ENCODE data around the gene ATG16L2. TPM values are rescaled to one million over a fixed set of nuclear protein-coding genes. Genes with fewer than 3 reads are reported as not detected.
A peak's percentile ranks its signal among the peaks of the same experiment; 100 is the strongest.
"Not testable (repeated sequence)": the region's sequence is repeated elsewhere in the genome, so short reads cannot be mapped to it uniquely, and the experiment has no call there.

ATG16L2 gene
- total and polyA plus RNA-seq, 3 donors from 2014 or later = 16.2 to 39.5 (median 33.8) TPM

GRCh38 chr11:72826942-72827480, 12.8 kb downstream of the ATG16L2 start:
- TF ChIP-seq CTCF (IDR thresholded peaks at IDR 0.05) (no peak), POLR2A (IDR thresholded peaks at IDR 0.05) (no peak)
- no peaks in the 10 kb centered on the region for H3K27me3 ChIP-seq
- H3K4me1 ChIP-seq = peaks cover 10% of the 10 kb centered on the region
- intact Hi-C loops (cut with DNase I; ENCODE audit: low total_unique reads) = no loop called here
- H3K27ac ChIP-seq = no peak overlapping the region
- WGBS, 2 donors = 93 to 96% methylated on average over 8 of the region's 8 CpGs
- H3K9me3 ChIP-seq = no peaks in the 10 kb centered on the region
- no peak overlapping the region for H3K4me3 ChIP-seq
- H3K36me3 ChIP-seq (ENCODE audit: low read depth, missing control alignments) = no peaks in the 10 kb centered on the region
- DNase-seq = no peak

- H3K4me3 ChIP-seq; intact Hi-C loops (cut with DNase I; ENCODE audit: low total_unique reads); DNase-seq; H3K27me3 ChIP-seq; H3K9me3 ChIP-seq; H3K36me3 ChIP-seq (ENCODE audit: low read depth, missing control alignments): not testable (repeated sequence)
- peaks cover 17% of the 10 kb centered on the region for H3K4me1 ChIP-seq
- 81 to 84% methylated on average over 11 of the region's 11 CpGs for WGBS, 2 donors
- H3K27ac ChIP-seq = peak overlapping the region; percentile 7 to 72
Observed at GRCh38 chr11:72827656-72828055, 13.4 kb downstream of the ATG16L2 start.

GRCh38 chr11:72828081-72828567, 13.9 kb downstream of the ATG16L2 start:
- H3K4me3 ChIP-seq = no peak overlapping the region
- H3K9me3 ChIP-seq = no peaks in the 10 kb centered on the region
- intact Hi-C loops (cut with DNase I; ENCODE audit: low total_unique reads) = no loop called here
- no peaks in the 10 kb centered on the region for H3K27me3 ChIP-seq
- peak overlapping the region; percentile 7 to 72 for H3K27ac ChIP-seq
- TF ChIP-seq CTCF (IDR thresholded peaks at IDR 0.05) (no peak), POLR2A (IDR thresholded peaks at IDR 0.05) (no peak)
- DNase-seq = no peak
- peaks cover 20% of the 10 kb centered on the region for H3K4me1 ChIP-seq
- no peaks in the 10 kb centered on the region for H3K36me3 ChIP-seq (ENCODE audit: low read depth, missing control alignments)
- 46 to 58% methylated on average over 11 of the region's 11 CpGs for WGBS, 2 donors

GRCh38 chr11:72828692-72829101, 14.5 kb downstream of the ATG16L2 start:
- DNase-seq = no peak
- Histone ChIP-seq H3K4me1 (peaks cover 26% of the 10 kb centered on the region), H3K4me3 (no peak overlapping the region), H3K27me3 (no peaks in the 10 kb centered on the region), H3K9me3 (no peaks in the 10 kb centered on the region), H3K27ac (peak overlapping the region; percentile 7 to 72), H3K36me3 (ENCODE audit: low read depth, missing control alignments) (no peaks in the 10 kb centered on the region)
- intact Hi-C loops (cut with DNase I; ENCODE audit: low total_unique reads) = no loop called here
- no peak for TF ChIP-seq CTCF (IDR thresholded peaks at IDR 0.05)
- TF ChIP-seq POLR2A (IDR thresholded peaks at IDR 0.05) = no peak
- 68 to 88% methylated on average over 5 to 7 of the region's 7 CpGs for WGBS, 2 donors

- H3K4me3 ChIP-seq = no peak overlapping the region
- intact Hi-C loops (cut with DNase I; ENCODE audit: low total_unique reads) = no loop called here
- 92 to 97% methylated on average over 7 to 13 of the region's 13 CpGs for WGBS, 2 donors
- no peaks in the 10 kb centered on the region for H3K27me3 ChIP-seq
- H3K9me3 ChIP-seq = no peaks in the 10 kb centered on the region
- no peak for TF ChIP-seq CTCF (IDR thresholded peaks at IDR 0.05)
- no peak for TF ChIP-seq POLR2A (IDR thresholded peaks at IDR 0.05)
- no peak overlapping the region for H3K27ac ChIP-seq
- no peak for DNase-seq
- H3K36me3 ChIP-seq (ENCODE audit: low read depth, missing control alignments) = no peaks in the 10 kb centered on the region
- peaks cover 30% of the 10 kb centered on the region for H3K4me1 ChIP-seq
Observed at GRCh38 chr11:72829178-72829577, 15.0 kb downstream of the ATG16L2 start.
